Muscle of leg (tissue), 11 donors: ENCODE data around the gene MMAB. TPM values are rescaled to one million over a fixed set of nuclear protein-coding genes. Genes with fewer than 3 reads are reported as not detected.

Source experiments
- DNase-seq: peaks from one replicate; pipeline ENCODE4 v3.0.0; 2013
- H3K27ac ChIP-seq: one replicate; pipeline ENCODE4 v1.5.1; 2013; ENCODE audit warnings: mild to moderate bottlenecking, low read length, control low read depth
- H3K27me3 ChIP-seq: one replicate; pipeline ENCODE4 v1.6.1; 2013; ENCODE audit warnings: low read length; ENCODE audit not compliant: control insufficient read depth, insufficient read depth
- H3K36me3 ChIP-seq: one replicate; pipeline ENCODE4 v1.6.1; 2013; ENCODE audit warnings: low read length; ENCODE audit not compliant: control insufficient read depth, insufficient read depth
- H3K4me1 ChIP-seq: one replicate; pipeline ENCODE4 v1.6.1; 2013; ENCODE audit warnings: low read length; ENCODE audit not compliant: control insufficient read depth, insufficient read depth
- H3K4me3 ChIP-seq: one replicate; pipeline ENCODE4 v1.5.1; 2013; ENCODE audit warnings: low read length, control low read depth
- H3K9me3 ChIP-seq: replicated peaks from 2 replicates; pipeline ENCODE4 v1.6.1; 2013; ENCODE audit warnings: low read depth, low read length; ENCODE audit not compliant: control insufficient read depth
- WGBS: methylation state at CpG from one replicate; pipeline ENCODE4 v1.1.5; 2013; ENCODE audit warnings: missing lambda C conversion rate; ENCODE audit not compliant: insufficient coverage; 5-methylcytosine and 5-hydroxymethylcytosine counted together
- polyA plus RNA-seq, 8 donors: library from polyadenylated mRNA; unstranded; fragments of 120-200 nt; gene quantifications; one replicate each; pipeline versions ENCODE4 v1.2.1 to v1.2.3, GENCODE V29; 2013; ENCODE audit warnings: inconsistent platforms in 1 of 8, low replicate concordance in 1 of 8; ENCODE audit not compliant: insufficient read length in 8 of 8, insufficient read depth in 1 of 8
- total RNA-seq: library from RNA; stranded (reverse); fragments of 120-200 nt; gene quantifications from one replicate; pipeline ENCODE4 v1.2.4, GENCODE V29; 2013

MMAB gene
- total and polyA plus RNA-seq, 9 donors, result 23.1 to 36.4 (median 28.7) TPM

DNA sequence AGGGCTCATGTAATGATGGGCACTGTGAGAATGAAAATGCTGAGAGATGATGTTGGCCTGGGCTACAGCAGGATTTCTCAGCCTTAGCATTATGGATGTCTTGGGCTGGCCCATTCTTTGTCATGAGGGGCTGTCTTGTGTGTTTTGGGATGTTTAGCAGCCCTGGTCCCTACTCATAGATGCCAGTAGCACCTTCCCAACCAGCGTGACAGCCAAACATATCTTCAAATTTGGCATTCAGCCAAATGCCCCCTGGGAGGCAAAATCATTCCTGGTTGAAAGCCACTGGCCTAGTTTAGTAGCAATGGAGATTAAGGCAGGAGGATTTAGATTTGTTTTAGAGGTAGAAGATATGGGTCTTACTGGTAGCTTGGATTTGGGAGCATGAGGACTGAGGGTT is 69.2 kb downstream of the MMAB start:
- no CpG with 5 or more reads among the region's 1 CpG for WGBS

More for the DNA sequence above, 69.2 kb downstream of the MMAB start:
- no peaks in the 10 kb centered on the region for H3K27me3 ChIP-seq
- no peak overlapping the region for H3K4me3 ChIP-seq
- DNase-seq, result no peak
- no peaks in the 10 kb centered on the region for H3K4me1 ChIP-seq
- no peaks in the 10 kb centered on the region for H3K9me3 ChIP-seq
- H3K36me3 ChIP-seq, result peaks cover 85% of the 10 kb centered on the region
- H3K27ac ChIP-seq, result no peak overlapping the region

Other genes starting within 250 kb of the MMAB start
- not detected for gene MYO1H, start 225.6 kb downstream of the MMAB start, total RNA-seq
- under 1 TPM in 7 of 8 donors, not detected in 1; 0.04 to 0.35 (median 0.14) TPM for gene MYO1H, start 225.6 kb downstream of the MMAB start, polyA plus RNA-seq
- gene KCTD10, start 96.2 kb downstream of the MMAB start, total RNA-seq, result 10.0 TPM
- 10 to 100 TPM; 25.4 to 35.8 (median 28.2) TPM for gene KCTD10, start 96.2 kb downstream of the MMAB start, polyA plus RNA-seq
- 19.4 TPM for gene UBE3B, start 95.9 kb downstream of the MMAB start, total RNA-seq
- 10 to 100 TPM; 19.6 to 28.0 (median 22.0) TPM for gene UBE3B, start 95.9 kb downstream of the MMAB start, polyA plus RNA-seq
- gene MVK, start 290 bp upstream of the MMAB start, total RNA-seq, result 15.0 TPM
- 10 to 100 TPM; 12.6 to 18.4 (median 16.7) TPM for gene MVK, start 290 bp upstream of the MMAB start, polyA plus RNA-seq
- 4.7 TPM for gene FAM222A, start 140.3 kb upstream of the MMAB start, total RNA-seq
- 1 to 10 TPM; 5.0 to 9.3 (median 6.3) TPM for gene FAM222A, start 140.3 kb upstream of the MMAB start, polyA plus RNA-seq